Measurements from ENCODE around the gene XCL1.

XCL1 gene

DNA sequence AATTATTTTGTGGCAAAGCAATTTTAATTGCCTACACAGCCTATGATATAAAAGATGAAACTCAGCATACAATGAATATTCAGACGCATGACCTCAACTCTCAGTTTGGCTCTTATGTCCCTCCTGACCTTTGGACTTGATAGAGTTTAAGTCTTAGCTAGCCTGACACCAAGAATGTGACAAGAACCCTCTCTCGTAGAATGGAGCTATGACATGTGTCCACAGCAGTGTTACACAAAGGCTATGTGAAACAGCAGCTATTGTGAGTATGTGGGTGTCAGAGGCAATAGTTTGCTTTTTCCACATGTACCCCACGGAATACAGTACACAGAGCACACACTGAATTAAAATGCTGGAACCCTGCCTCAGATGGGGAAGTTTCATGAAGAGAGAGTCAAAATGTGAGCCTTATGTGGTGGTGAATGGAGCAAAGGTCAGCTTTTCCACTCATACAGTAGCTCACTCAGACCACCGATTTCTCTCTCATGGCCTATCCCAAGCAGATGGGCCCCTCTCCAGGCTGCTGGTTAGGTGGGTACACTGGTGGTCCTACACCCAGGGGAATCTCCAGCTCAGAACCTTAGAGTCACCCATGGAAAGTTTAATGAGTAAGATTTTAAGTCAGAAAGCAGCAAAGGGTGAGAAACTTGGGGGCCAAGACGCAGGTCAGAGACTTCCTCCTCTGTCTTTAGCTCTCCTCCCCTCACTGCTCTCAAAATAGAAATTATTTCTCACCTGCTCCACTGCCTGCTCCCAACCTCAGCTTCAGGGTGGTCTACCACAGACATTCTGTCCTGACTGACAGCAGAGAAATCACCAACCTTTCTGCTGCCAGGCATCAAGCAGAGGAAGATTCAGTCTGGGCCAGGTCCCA, 22.5 kb upstream of the XCL1 start:
- Histone ChIP-seq H3K9me3 (ENCODE audit: control insufficient read depth, low read length) (no peaks in the 10 kb centered on the region), H3K9ac (ENCODE audit: low read length) (no peak overlapping the region), H3K4me3 (ENCODE audit: low read length) (no peak overlapping the region), H3K4me1 (ENCODE audit: control insufficient read depth, insufficient read depth, low read length) (no peaks in the 10 kb centered on the region), H3K36me3 (ENCODE audit: control insufficient read depth, insufficient read depth, low read length) (no peaks in the 10 kb centered on the region), H3K27me3 (ENCODE audit: control insufficient read depth, insufficient read depth, low read length) (no peaks in the 10 kb centered on the region)

DNA sequence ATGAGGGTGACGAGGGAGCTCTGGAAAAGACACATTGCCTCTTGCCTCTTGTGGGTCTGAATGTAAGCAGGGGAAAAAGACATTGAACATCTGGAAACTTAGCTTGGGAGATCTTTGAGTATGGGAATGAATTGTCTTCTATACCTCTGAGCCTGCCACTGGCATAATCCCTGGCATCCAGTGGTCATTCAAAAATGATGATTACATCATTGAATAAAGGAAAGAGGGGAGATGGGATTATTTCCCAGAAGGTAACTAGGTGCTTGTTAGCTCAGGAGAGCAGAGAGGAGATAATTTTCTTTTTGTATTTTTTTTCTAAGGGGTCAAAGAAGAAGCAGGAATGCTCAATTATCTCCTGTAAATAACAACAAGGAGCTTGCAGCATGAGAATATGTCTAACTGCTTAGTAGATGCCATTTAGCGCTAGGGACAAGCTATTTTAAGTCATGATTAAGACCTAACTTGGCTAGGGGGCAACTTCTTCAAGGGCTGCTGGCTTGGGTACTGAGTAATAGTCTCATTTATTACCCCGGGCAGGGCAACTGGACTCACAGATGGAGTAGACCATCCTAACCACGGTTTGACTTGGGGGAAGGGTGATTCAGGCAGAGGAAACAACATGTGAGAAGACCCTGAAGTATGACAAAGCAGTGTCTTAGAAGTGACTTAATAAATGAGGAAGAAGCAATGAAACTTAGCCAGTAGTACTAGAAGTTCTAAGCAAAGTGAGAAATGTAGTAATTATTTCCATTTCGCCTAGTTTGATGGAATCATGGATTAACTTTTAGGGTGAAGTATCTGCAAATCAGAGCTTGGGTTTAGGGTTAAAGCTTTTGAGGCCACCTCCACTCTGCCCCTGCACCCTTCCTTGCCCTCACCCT, 21.6 kb upstream of the XCL1 start:
- H3K4me3 ChIP-seq (ENCODE audit: low read length): no peak overlapping the region
- H3K4me1 ChIP-seq (ENCODE audit: control insufficient read depth, insufficient read depth, low read length): no peaks in the 10 kb centered on the region
- H3K9me3 ChIP-seq (ENCODE audit: control insufficient read depth, low read length): no peaks in the 10 kb centered on the region

DNA sequence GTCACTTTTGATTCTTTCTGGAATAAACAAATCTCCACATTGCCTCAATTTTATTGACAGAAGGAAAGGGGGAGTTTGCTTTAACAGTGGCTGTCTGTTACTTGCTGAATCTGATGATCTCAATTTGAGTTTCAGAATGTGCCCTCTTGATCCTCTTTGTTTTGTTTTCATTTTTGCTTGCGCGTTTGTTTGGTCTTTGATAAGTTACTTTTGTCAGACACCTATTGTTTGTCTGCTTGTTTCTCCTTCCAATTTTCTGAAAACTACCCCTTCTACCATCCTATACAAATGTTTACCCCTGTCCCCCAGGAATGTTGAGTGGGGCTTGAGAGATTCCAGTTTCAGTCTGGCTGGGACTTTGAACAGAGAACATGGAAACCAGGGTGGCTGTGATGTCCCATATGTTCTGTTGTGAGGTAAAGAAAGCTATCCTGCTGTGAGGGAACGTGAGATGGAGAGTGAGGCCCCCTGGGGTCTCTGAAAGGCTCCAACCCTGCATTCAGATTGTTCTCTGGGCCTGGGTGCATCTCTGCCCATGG, 20.8 kb upstream of the XCL1 start:
- Histone ChIP-seq H3K9ac (ENCODE audit: low read length) (no peak overlapping the region), H3K4me1 (ENCODE audit: control insufficient read depth, insufficient read depth, low read length) (no peaks in the 10 kb centered on the region), H3K9me3 (ENCODE audit: control insufficient read depth, low read length) (no peaks in the 10 kb centered on the region), H3K27me3 (ENCODE audit: control insufficient read depth, insufficient read depth, low read length) (no peaks in the 10 kb centered on the region), H3K36me3 (ENCODE audit: control insufficient read depth, insufficient read depth, low read length) (no peaks in the 10 kb centered on the region), H3K4me3 (ENCODE audit: low read length) (no peak overlapping the region)

More for the DNA sequence above, 21.6 kb upstream of the XCL1 start:
- Histone ChIP-seq H3K9ac (ENCODE audit: low read length) (no peak overlapping the region), H3K36me3 (ENCODE audit: control insufficient read depth, insufficient read depth, low read length) (no peaks in the 10 kb centered on the region), H3K27me3 (ENCODE audit: control insufficient read depth, insufficient read depth, low read length) (no peaks in the 10 kb centered on the region)

DNA sequence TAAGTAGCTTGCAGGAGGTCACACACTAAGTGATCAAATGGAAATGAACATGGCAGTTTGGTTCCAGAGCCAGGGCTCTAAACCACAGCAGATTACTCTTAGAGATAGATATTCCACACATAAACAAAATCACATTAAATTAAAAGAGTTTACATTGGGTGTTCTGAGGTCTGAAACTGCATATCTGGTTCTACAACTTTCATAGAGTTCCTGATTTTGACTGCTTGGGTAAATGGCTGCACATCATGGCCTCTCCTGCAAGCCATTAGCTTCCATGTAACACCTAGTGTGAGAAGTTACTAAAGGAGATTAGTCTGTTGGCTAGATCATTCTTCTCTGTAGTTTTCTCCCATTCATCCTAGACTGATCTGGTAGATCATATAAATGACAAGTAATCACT, 19.8 kb upstream of the XCL1 start:
- no peaks in the 10 kb centered on the region for H3K27me3 ChIP-seq (ENCODE audit: control insufficient read depth, insufficient read depth, low read length)
- H3K4me3 ChIP-seq (ENCODE audit: low read length): no peak overlapping the region
- H3K9me3 ChIP-seq (ENCODE audit: control insufficient read depth, low read length): no peaks in the 10 kb centered on the region
- H3K36me3 ChIP-seq (ENCODE audit: control insufficient read depth, insufficient read depth, low read length): no peaks in the 10 kb centered on the region
- no peaks in the 10 kb centered on the region for H3K4me1 ChIP-seq (ENCODE audit: control insufficient read depth, insufficient read depth, low read length)
- H3K9ac ChIP-seq (ENCODE audit: low read length): no peak overlapping the region

DNA sequence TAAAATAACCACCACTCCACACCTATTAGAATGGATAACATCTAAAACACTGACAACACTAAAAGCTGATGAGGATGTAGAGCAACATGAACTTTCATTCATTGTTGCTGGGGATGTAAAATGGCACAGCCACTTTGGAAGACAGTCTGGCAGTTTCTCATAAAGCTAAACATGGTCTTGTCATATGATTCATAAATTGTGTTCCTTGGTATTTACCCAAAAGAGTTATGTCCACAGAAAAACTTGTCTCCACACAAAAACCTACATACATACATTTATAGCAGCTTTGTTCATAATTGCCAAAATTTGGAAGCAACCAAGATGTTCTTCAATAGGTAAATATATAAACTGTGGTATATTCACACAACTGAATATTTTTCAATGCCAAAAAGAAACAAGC, 16.0 kb upstream of the XCL1 start:
- H3K9ac ChIP-seq (ENCODE audit: low read length): no peak overlapping the region
- H3K4me3 ChIP-seq (ENCODE audit: low read length): no peak overlapping the region
- no peaks in the 10 kb centered on the region for H3K27me3 ChIP-seq (ENCODE audit: control insufficient read depth, insufficient read depth, low read length)
- H3K36me3 ChIP-seq (ENCODE audit: control insufficient read depth, insufficient read depth, low read length): no peaks in the 10 kb centered on the region
- no peaks in the 10 kb centered on the region for H3K4me1 ChIP-seq (ENCODE audit: control insufficient read depth, insufficient read depth, low read length)
- H3K9me3 ChIP-seq (ENCODE audit: control insufficient read depth, low read length): no peaks in the 10 kb centered on the region

DNA sequence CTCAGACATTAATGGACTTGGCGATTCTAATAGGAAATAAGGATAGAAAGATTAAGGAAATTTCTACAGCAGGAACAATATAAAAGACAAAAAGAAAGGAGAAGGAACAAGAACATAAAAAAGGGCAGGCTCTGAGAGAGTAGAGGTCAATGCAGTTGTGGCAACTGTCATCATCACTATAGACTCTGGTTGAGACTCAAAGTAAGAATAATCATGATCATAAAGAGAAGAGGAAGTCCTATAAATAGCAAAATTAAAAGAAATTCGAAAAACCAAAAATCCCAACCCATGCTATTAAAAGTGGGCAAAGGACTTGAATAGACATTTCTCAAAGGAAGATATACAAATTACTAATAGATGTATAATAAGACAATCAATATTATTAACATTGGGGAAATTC, 14.4 kb upstream of the XCL1 start:
- Histone ChIP-seq H3K9me3 (ENCODE audit: control insufficient read depth, low read length) (no peaks in the 10 kb centered on the region), H3K4me1 (ENCODE audit: control insufficient read depth, insufficient read depth, low read length) (no peaks in the 10 kb centered on the region), H3K9ac (ENCODE audit: low read length) (no peak overlapping the region), H3K36me3 (ENCODE audit: control insufficient read depth, insufficient read depth, low read length) (no peaks in the 10 kb centered on the region), H3K4me3 (ENCODE audit: low read length) (no peak overlapping the region), H3K27me3 (ENCODE audit: control insufficient read depth, insufficient read depth, low read length) (no peaks in the 10 kb centered on the region)

DNA sequence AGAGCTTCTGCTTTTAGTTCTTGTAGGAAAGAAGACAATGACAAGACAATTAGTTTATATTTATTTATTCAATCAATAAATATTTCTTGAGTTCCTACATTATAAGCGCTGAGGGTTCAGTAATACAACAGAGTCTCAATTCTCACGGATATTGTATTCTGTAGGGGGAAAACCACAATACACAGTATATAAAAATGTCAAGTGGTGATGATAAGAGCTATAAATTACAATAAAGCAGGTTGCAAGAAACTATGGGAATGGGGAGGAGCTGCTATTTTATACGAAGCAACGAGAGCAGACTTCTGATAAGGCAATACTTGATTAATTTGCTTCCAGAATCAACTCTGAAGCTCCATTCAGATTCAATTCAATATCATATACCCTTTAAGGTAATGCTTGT, 10.6 kb upstream of the XCL1 start:
- H3K36me3 ChIP-seq (ENCODE audit: control insufficient read depth, insufficient read depth, low read length): no peaks in the 10 kb centered on the region
- peaks cover 3% of the 10 kb centered on the region for H3K27me3 ChIP-seq (ENCODE audit: control insufficient read depth, insufficient read depth, low read length)
- H3K9ac ChIP-seq (ENCODE audit: low read length): no peak overlapping the region
- no peaks in the 10 kb centered on the region for H3K4me1 ChIP-seq (ENCODE audit: control insufficient read depth, insufficient read depth, low read length)
- no peak overlapping the region for H3K4me3 ChIP-seq (ENCODE audit: low read length)
- no peaks in the 10 kb centered on the region for H3K9me3 ChIP-seq (ENCODE audit: control insufficient read depth, low read length)

DNA sequence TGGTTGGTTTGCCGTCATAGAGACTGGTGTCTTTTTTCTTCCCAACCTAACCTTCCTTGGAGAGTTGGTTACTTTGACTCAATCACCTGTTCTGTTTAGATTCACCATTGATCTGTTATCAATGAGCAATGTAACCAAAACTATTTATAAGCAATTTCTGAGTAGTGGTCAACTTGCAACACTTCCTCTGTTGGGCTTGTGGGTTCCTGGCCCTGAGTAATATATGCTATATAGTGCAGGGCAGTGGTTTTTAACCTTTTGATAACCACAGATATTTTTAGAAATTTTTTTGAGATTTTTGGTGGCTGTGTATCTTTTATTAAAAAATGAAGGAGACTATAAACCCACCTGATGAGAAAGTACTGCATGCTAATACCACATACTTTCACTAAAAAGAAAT, 9.4 kb upstream of the XCL1 start:
- H3K9ac ChIP-seq (ENCODE audit: low read length): no peak overlapping the region
- no peaks in the 10 kb centered on the region for H3K9me3 ChIP-seq (ENCODE audit: control insufficient read depth, low read length)
- H3K27me3 ChIP-seq (ENCODE audit: control insufficient read depth, insufficient read depth, low read length): peaks cover 3% of the 10 kb centered on the region
- H3K4me3 ChIP-seq (ENCODE audit: low read length): no peak overlapping the region
- no peaks in the 10 kb centered on the region for H3K4me1 ChIP-seq (ENCODE audit: control insufficient read depth, insufficient read depth, low read length)
- H3K36me3 ChIP-seq (ENCODE audit: control insufficient read depth, insufficient read depth, low read length): no peaks in the 10 kb centered on the region

DNA sequence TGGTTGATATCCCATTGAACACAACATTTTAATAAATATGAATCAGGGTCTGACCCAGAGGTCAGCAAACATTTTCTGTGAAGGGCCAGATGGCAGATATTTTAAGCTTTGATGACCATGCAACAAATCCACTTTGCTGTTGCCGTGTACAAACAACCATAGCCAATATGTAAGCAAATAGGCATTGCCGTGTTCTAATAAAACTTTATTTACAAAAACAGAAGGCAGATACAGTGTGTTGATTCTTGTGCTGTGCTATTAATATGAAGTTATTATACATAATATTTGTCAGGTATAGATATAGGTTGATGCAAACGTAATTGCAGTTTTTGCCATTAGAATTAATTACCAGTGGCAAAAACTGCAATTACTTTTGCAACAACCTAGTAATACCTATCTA, 8.8 kb upstream of the XCL1 start:
- peaks cover 3% of the 10 kb centered on the region for H3K27me3 ChIP-seq (ENCODE audit: control insufficient read depth, insufficient read depth, low read length)
- H3K4me3 ChIP-seq (ENCODE audit: low read length): no peak overlapping the region
- H3K9me3 ChIP-seq (ENCODE audit: control insufficient read depth, low read length): no peaks in the 10 kb centered on the region
- H3K36me3 ChIP-seq (ENCODE audit: control insufficient read depth, insufficient read depth, low read length): no peaks in the 10 kb centered on the region
- H3K4me1 ChIP-seq (ENCODE audit: control insufficient read depth, insufficient read depth, low read length): no peaks in the 10 kb centered on the region
- H3K9ac ChIP-seq (ENCODE audit: low read length): no peak overlapping the region

DNA sequence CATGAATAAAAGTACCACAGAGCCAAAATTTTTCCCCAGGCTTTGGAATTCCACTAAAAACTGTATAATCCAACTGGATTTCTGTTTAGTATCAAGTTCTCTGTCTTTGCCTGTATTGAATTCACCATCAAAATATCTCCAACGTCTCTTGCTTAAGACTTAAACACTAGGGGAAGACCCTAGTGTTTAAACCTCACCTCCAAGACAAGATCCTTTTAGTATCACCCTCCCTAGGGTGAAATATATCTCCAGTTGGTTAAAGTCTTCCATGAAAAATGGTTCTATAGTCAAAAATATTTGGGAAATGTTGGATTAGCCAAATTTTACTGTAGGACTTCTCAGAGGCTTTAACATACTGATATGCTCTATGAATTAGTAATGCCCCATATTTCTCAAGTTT, 8.1 kb upstream of the XCL1 start:
- Histone ChIP-seq H3K9me3 (ENCODE audit: control insufficient read depth, low read length) (no peaks in the 10 kb centered on the region), H3K9ac (ENCODE audit: low read length) (no peak overlapping the region), H3K4me3 (ENCODE audit: low read length) (no peak overlapping the region), H3K4me1 (ENCODE audit: control insufficient read depth, insufficient read depth, low read length) (no peaks in the 10 kb centered on the region), H3K36me3 (ENCODE audit: control insufficient read depth, insufficient read depth, low read length) (no peaks in the 10 kb centered on the region), H3K27me3 (ENCODE audit: control insufficient read depth, insufficient read depth, low read length) (peaks cover 3% of the 10 kb centered on the region)

DNA sequence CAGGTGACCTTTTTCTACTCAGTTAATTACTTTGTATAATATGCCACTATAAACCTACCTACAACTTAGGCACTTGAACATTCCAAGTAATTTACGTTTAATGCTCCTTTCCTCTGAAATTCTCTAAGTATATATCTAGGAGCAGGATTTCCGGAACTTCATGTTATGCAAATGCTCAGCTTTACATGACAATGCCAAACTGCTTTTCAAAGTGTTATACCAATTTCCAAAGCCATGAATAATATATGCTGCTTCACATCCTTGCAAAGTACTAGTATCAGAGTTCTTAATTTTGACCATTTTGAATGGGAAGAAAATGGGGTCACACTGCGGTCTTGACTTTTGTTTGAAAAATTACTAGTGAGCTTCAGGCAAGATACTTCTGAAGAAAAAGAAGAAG, 5.8 kb upstream of the XCL1 start:
- H3K4me1 ChIP-seq (ENCODE audit: control insufficient read depth, insufficient read depth, low read length): no peaks in the 10 kb centered on the region
- H3K36me3 ChIP-seq (ENCODE audit: control insufficient read depth, insufficient read depth, low read length): no peaks in the 10 kb centered on the region
- no peak overlapping the region for H3K9ac ChIP-seq (ENCODE audit: low read length)
- peaks cover 3% of the 10 kb centered on the region for H3K27me3 ChIP-seq (ENCODE audit: control insufficient read depth, insufficient read depth, low read length)
- H3K9me3 ChIP-seq (ENCODE audit: control insufficient read depth, low read length): no peaks in the 10 kb centered on the region
- H3K4me3 ChIP-seq (ENCODE audit: low read length): no peak overlapping the region

DNA sequence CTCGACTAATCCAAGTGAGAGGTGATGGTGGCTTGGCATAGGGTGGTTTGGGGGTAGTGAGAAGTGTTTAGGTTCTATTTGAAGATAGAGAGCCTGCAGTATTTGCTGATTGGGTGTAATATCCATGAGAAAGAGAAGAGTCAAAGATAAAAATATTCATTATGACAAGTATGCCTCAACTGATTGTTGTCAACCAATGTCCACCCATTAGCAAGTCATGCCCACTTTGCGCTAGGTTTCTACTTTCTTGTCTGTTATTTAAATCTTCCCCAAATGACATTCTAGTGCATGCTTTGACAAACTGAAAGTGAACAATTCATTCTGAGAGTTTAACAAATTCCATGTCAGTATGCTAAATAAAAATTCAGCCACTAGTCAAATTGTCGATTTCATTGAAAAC, 3.8 kb upstream of the XCL1 start:
- no peaks in the 10 kb centered on the region for H3K4me1 ChIP-seq (ENCODE audit: control insufficient read depth, insufficient read depth, low read length)
- no peak overlapping the region for H3K9ac ChIP-seq (ENCODE audit: low read length)
- H3K36me3 ChIP-seq (ENCODE audit: control insufficient read depth, insufficient read depth, low read length): no peaks in the 10 kb centered on the region
- H3K4me3 ChIP-seq (ENCODE audit: low read length): no peak overlapping the region
- H3K27me3 ChIP-seq (ENCODE audit: control insufficient read depth, insufficient read depth, low read length): peaks cover 3% of the 10 kb centered on the region
- H3K9me3 ChIP-seq (ENCODE audit: control insufficient read depth, low read length): no peaks in the 10 kb centered on the region

All from mucosa of stomach (tissue), 1 donor.